Endometrial microvascular endothelial cells (primary cell): ENCODE measurements around the gene UROD. TPM values are rescaled to one million over a fixed set of nuclear protein-coding genes. Genes with fewer than 3 reads are reported as not detected.

Experiments
- in situ Hi-C: cut with HindIII; loops from 2 replicates; pipeline ENCODE4 v1.10.0; 2017; ENCODE audit warnings: low sequenced_read_pairs, low pct_unique_long_range_greater_than_20kb; ENCODE audit errors: inconsistent ontology term
- total RNA-seq: library from RNA; depleted of rRNA; stranded (reverse); fragments of >200 nt; gene quantifications from one replicate; pipeline ENCODE4 v1.2.3, GENCODE V29; 2015; ENCODE audit errors: inconsistent ontology term

Gene UROD
- total RNA-seq, 1 donor from 2014 or later, result 241 TPM

DNA sequence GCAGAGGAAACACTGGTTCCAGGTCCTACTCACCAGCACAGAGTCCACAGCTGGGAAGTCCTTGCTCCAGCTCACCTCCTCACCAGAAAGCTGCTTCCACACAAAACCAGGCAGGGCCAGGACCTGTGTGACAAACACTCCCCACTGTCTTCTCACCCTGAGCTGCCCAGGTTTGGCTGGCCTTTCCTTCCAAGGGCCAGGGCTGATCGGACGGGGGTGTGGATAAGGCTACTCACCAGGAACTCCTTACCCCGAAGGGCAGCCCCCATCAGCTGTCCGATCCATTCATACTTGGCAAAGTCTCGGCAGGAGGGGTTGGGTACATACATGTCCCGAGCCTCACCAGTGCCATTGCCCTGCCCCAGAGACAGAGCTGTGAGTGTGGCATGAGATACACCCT lies 6.3 kb upstream of the UROD start:
- in situ Hi-C loops, result no loop called here

DNA sequence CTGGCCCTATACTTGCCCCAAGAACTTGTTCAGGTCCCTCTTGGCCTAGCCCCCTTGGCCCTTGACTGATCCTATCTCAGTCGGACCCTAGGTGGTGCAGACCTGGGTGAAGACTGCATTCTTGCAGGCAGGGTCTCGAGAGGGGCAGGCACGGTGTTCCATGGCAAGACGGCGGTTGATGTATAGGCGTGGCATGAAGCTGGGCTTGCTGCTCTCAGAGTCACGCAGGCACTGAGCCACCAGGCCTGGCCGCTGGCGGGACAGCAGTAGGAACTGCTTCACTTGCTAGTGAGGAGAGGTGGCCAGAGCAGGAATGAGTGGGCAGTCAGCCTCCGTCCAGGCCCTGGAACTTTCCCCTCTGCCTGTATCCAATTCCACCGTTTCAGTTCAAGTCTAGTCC lies 4.7 kb upstream of the UROD start:
- in situ Hi-C loops, result no loop called here

DNA sequence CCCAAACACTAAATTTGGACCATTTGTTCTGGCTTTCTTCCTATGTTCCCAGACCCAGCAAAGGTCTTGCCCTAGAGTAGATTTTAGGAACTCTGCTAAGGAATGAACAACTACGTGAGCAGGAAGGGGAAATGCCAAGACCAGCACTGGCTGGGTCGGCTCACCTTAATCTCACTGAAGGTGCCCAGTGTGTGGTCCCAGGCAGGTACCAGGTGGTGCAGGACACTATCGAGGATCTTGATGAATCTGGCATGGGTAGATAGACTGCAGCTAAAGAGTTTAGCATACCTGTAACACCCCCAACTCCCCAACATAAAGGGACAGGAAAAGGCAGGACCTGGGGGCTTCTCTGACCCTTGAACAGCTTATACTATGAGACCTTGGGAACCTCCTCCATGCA lies 4.0 kb upstream of the UROD start:
- in situ Hi-C loops, result no loop called here

DNA sequence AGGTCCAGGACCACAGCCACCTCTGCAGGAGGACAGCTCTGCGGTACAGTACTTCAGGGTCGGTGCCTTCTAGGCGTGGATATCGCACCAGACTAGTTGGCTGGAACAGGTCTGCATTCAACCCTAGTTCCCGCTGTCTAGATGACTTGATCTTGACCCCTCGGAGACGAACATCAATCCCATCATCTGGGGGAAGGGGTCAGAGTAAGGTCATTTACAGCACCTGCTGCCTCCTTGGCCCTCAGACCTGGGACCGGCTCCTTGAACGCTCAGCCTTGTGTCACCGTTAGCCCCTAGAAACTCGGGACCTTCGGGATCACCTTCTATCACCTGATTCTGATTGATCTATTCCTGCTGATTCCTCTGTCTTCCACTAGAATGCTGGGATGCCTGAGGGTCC lies 3.5 kb upstream of the UROD start:
- in situ Hi-C loops, result no loop called here

DNA sequence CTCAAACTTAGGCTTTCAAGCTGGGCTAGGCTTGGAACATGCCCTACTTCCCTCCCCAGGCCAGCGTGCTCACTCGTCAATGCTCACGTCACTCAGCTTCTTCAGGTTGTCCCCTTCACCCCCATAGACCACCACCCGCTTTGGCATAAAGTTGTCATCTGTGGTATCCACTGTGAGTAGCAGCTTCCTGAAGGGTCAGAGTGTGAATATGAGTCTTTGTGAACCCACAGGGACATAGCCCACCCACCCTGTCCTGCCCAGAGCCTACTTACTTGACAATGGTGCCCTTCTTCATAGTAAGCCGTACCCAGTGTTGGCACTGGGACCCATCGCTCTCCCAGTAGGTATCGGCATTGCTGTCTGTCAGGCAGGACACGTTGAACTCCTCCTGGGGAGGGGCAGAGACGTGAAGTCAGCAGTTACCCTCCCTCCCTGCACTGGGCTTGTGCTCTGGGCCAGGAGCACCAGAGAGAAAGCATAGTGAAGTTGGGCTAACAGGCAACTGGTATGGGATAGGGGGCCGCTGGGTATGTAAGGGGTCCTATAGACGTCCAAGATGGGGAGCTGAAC lies 2.7 kb upstream of the UROD start:
- in situ Hi-C loops, result no loop called here

DNA sequence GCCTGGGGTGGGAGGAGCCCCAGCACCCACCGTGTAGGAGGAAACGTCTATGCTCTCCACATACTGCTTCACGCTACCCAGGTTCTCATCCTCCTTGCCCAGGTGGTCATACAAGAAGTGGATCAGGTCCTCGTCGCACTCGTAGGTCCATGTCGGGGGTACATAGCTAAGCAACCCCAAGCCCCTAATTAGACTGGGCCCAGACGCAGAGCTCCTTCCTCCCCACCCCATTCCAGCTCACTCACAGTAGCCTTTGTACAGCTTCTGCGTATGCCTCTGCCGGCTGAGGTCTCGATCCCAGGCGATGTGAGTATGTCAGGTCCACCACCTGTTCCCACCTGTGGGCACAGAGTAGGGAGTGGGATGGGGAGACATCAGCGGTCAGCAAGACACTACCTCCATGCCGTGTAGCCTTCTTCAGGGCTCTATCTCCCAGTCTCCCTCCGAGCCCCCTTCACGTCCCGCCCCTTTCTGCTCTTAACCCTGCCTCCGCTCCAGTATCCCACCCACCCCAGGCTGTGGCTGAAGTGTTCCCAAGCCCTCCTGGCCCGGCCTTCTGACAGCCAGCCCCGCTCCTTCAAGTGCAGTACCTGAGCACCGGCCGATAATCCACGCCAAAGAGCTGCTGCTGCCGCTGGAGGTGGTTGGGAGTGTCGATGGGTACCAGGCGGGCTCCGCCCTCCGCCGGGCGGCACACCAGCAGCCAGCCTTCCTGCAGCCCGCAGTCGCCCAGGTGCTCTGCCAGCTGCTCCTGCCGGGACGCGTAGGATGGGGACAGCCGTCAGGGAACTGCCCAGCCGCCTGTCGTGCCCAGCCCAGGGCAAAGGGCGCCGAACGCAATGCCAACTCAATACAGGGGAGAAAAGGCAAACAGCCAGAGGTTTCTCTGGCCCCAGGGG lies 1.8 kb upstream of the UROD start:
- in situ Hi-C loops, result no loop called here

DNA sequence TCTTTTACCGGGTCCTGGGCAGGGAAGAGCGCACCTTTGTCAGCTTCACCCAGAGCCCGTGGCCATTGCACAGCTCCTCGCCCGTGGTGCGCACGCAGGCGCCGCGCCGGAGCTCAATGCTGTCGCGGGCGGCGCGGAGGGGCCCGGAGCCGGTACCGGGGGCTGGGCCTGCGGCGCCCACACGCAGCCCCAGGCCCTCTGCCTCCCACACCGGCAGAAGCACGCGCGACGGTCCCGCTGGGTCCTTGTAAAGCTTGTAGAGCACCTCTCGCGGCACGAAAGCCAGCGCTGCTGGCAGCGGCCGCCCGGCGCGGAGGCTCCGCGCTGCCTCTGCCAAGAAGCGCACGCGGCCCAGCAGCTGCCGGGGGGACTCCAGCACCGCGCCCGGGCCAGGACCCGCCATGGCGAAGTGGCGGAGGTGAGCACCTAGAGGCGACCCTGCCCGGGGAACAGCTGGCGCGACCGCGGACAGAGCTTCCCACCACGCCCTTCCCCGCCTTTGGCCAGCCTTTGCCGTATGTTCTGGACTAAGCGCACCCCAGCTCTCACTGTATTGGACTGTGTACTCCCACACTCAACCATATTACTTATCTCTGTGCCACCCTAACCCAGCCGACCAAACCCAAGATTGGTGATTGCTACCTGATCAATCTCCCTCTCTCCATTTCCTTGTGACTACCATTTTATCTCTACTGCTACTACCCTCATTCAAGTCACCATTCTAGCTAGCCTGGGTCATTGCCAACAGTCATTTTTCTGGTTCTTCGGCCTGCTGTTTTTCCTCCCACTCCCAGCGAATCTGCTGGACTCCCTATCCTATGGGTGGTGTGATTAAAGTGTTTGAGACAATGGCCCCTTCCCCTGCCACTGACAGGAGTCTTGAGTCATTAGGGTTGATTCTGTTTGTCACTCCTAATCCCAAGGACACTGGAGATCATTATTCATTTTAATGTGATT lies 921 bp upstream of the UROD start, which contains the start of gene HECTD3:
Gene HECTD3, minus strand, starts transcription at position 470 of the 957 bp plus-strand sequence. Its CDS starts 67 bp downstream, at position 403.
- in situ Hi-C loops, result no loop called here

DNA sequence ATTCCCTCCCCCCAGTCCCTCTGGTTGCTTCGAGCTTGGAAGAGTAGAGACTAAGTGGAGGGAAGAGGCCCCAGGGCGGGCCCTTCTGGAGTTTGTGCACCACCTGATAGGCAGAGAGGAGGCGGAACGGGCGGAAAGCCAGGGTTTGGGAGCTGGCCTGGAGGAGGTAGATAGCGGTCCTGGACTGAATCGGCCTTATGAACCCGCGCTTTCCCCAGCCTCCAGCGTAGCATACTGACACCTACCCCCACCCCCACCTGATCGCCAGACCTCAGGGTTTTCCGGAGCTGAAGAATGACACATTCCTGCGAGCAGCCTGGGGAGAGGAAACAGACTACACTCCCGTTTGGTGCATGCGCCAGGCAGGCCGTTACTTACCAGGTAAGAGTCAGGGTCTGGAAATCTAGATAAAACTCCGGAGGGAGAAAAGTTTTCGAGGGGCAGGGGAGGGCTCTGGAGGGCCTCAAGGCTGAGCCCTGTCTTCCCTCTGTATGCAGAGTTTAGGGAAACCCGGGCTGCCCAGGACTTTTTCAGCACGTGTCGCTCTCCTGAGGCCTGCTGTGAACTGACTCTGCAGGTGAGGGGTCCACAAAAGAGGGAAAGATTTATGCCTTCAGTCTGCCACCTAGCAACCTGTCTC lies 705 bp downstream of the UROD start:
- in situ Hi-C loops, result no loop called here

DNA sequence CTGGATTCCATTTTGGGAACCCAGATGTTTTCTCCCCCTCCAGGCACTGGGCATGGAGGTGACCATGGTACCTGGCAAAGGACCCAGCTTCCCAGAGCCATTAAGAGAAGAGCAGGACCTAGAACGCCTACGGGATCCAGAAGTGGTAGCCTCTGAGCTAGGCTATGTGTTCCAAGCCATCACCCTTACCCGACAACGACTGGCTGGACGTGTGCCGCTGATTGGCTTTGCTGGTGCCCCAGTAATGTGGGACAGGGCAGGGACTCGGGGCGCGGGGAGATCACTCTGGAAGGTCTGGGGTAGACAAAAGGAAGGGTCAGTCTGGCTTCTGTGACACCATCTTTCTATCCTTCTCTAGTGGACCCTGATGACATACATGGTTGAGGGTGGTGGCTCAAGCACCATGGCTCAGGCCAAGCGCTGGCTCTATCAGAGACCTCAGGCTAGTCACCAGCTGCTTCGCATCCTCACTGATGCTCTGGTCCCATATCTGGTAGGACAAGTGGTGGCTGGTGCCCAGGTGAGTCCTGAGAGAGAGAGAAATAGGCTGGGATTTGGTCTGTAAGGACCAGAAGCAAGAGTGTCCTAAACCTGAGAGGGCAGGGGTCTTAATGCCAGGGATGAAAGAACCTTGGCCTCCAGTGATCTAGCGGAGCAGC lies 1.6 kb downstream of the UROD start:
- in situ Hi-C loops, result no loop called here

DNA sequence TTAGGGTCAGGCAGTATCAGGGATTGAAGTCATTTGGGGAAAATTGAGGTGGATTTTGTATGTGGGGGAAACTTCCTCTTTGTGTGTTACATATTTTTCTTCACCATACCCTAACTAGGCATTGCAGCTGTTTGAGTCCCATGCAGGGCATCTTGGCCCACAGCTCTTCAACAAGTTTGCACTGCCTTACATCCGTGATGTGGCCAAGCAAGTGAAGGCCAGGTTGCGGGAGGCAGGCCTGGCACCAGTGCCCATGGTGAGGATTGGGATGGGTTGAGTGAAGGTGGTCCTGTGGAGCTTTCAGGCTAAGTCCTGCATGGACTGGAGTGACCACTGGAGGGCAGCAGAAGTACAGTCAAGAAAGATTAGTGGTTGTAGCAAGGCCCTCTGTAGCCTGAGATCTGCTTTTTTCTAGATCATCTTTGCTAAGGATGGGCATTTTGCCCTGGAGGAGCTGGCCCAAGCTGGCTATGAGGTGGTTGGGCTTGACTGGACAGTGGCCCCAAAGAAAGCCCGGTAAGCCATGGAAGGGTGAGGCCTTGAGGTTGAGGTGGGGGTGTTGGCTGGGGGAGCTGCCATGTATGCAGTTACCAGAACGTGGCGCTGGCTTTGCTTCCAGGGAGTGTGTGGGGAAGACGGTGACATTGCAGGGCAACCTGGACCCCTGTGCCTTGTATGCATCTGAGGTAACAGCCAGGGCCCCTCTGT lies 2.4 kb downstream of the UROD start:
- in situ Hi-C loops, result no loop called here

DNA sequence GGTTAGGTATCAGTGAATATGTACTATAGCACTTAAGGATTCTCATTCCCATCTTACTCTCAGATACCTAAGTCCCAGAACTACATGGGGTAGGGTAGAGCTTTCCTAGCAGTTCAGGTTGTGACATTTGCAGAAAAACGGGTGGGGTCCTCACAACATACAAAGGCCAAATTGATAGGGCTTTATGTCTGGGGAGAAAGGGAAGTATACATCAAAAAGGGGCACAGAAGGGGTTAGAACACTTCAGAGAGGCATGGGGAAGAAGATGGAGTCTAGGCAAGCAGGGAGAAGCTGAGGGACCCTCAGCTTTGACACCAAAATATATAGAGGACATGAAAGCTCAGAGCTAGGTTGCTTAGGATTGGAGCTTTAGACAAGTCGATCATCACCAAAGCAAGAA lies 3.6 kb downstream of the UROD start:
- in situ Hi-C loops, result no loop called here

DNA sequence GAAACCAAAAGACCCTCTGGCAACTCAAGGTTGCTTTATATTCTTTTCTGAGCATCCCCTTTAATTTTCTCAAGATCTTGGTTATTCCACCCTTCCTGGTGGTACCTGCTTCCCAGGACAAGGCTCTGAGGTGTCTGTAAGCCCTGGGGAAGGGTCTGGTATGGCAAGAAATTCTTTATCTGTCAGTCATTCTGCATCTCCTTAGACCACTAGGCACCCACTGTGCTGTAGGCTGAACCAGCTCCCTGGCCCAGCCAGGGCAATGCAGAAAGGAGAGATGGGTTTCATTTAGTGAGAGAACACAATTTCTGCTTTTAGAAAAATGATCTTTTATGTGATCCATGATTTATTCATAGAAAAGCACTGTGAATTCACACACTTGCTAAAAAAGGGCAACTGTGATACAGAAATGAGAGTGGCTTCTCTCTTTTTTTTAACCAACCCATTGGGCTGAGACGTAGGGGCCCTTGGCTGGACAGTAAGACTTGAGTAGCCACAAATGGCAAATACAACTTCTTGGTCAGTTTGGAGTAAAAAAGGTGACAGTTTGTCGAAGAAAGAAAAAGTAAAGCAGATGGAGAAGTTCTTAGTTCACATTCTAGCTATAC lies 4.1 kb downstream of the UROD start:
- in situ Hi-C loops, result no loop called here

DNA sequence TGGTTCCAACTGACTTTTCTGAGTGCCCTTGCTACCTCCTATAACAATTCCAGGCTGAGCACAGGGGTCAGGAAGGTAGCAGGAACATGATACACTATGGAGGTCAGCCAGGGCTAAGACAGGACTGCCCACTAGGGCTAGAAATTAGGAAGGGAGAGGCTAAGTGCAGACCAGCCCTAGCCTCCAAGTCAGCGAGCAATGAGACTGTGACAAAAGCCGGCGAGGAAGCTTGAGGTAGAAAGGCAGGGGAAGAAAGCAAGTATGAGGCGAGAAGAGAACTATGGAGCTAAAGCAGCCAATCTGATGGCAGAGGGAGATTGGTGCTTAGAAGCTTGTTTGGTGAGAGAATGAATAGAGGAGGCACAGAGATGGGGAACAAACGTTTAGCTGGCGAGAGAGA lies 4.7 kb downstream of the UROD start:
- in situ Hi-C loops, result no loop called here

DNA sequence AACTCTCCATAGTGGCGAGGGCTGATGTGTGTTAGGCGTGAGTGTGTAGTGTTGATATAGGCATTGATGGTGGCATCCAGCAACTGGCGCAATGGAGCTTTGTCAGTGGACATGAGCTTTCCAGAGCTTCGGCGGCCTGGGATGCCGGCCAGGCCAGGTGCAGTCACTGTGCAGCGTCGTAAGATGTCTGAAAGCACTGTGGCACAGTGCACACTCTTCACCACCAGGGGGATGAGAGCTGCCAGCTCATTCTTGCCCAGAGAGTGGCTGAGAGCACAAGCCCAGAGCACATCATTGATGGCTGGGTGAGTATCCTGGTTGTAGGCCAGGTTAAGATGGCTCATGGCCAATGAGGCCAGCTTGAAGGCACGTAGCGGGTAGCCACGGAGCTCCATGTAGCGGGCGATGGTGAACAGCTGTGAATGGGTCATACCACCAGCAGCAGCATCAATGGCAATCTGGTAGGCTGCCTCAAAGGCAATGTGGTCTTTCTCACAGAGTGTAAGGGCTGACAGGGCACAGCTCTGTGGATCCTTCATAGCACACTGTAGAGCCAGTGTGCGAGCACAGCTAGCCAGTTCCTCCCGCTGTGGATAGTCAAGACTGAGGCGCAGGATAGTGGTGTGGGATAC lies 6.7 kb downstream of the UROD start:
- in situ Hi-C loops, result no loop called here

DNA sequence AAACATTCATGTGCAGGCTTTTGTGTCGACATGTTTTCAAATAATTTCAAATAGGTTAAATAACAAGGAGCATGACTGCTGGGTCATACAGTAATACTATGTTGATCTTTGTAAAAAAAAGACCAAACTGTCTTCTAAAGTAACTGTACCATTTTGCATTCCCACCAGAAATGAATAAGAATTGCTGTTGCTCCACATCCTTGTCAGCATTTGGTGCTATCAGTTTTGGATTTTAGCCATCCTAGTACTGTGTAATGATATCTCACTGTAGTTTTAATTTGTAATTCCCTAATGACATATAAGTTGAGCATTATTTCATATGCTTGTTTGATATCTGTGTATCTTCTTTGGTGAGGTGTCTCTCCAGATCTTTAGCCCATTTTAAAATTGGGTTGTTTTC lies 11.6 kb downstream of the UROD start:
- in situ Hi-C loops, result no loop called here

DNA sequence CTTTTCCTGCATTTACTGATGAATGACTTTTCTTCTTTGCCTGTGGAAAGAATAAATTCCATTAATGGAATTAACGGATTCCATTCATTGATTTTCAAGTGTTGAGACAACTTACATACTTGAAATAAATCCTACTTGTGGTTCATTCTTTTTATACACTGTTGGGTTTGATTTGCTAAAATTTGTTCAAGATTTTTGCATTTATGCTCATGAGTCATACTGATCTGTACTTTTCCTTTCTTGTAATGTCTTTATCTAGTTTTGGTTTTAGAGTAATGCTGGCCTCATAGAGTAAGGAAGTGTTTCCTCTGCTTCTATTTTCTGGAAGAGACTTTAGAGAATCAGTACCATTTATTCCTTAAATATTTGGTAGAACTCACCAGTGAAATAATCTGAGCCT lies 14.4 kb downstream of the UROD start:
- in situ Hi-C loops, result no loop called here

DNA sequence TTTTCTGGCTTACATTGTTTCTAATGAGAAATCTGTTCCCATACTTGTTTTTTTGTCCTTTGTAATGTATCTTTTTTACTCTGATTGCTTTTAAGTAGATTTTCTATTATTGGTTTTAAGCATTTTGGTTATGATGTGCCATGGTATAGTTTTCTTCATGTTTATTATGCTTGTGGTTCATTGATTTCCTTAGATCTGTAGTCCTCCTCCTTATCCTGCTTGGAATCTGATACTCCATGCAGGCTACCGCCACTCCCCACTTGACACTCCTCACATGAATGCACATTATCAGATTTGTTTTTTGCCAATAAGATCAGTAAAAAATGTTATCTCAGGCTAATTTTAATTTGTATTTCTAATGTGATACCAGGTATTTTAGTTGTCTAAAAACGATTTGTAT lies 20.8 kb downstream of the UROD start:
- in situ Hi-C loops, result no loop called here
